ENCODE results near the gene CBS.
"Not testable (repeated sequence)": the region's sequence is repeated elsewhere in the genome, so short reads cannot be mapped to it uniquely, and the experiment has no call there.

- not testable (repeated sequence) for TF ChIP-seq FOXA2 (IDR thresholded peaks at IDR 0.05); CTCF (IDR thresholded peaks at IDR 0.05; ENCODE audit: low read depth, low read length, missing input control); RXRA (IDR thresholded peaks at IDR 0.05); MAX (IDR thresholded peaks at IDR 0.05); JUND (IDR thresholded peaks at IDR 0.05); YY1 (IDR thresholded peaks at IDR 0.05); TAF1 (conservative IDR thresholded peaks at IDR 0.05); FOXA1 (IDR thresholded peaks at IDR 0.05)
Observed at GRCh38 chr21:43074401-43075169, 1.1 kb downstream of the CBS start.

Measured in liver (tissue), 3 donors.